Activated B cell treated with CpG ODN at 0.5 μM for 24 hours (primary cell): ENCODE results near the gene ZNF547. TPM values are rescaled to one million over a fixed set of nuclear protein-coding genes. Genes with fewer than 3 reads are reported as not detected.

Source experiments
- ATAC-seq: fragments of 200-7000 bp; cut with Tn5 transposase; one replicate; pipeline ENCODE4 v1.10.0; 2021; ENCODE audit warnings: low read depth, mild to moderate bottlenecking, moderate library complexity
- CTCF ChIA-PET: fragments of 350-600 bp; sonication (Branson Sonifier 250); formaldehyde crosslinking; loops from one replicate; lab custom pipeline; 2021; ENCODE audit warnings: antibody characterized with exemption; lab: Charles Lee
- POLR2A ChIA-PET: fragments of 350-600 bp; sonication (Branson Sonifier 250); formaldehyde crosslinking; loops from one replicate; lab custom pipeline; 2021; ENCODE audit warnings: antibody characterized with exemption; lab: Charles Lee
- DNase-seq: peaks from one replicate; pipeline ENCODE4 v3.0.0; 2022
- H3K27ac Mint-ChIP-seq: one replicate; pipeline ENCODE4 v1.8.0; 2020; ENCODE audit warnings: mixed read lengths
- H3K27me3 Mint-ChIP-seq: one replicate; pipeline ENCODE4 v1.8.0; 2021; ENCODE audit warnings: mixed read lengths
- H3K36me3 Mint-ChIP-seq: one replicate; pipeline ENCODE4 v1.8.0; 2021; ENCODE audit warnings: low read depth, mixed read lengths
- H3K4me1 Mint-ChIP-seq: one replicate; pipeline ENCODE4 v1.8.0; 2021; ENCODE audit warnings: mixed read lengths
- H3K4me3 Mint-ChIP-seq: one replicate; pipeline ENCODE4 v1.8.0; 2020; ENCODE audit warnings: mild to moderate bottlenecking, mixed read lengths
- H3K9me3 Mint-ChIP-seq: one replicate; pipeline ENCODE4 v1.8.0; 2020; ENCODE audit warnings: mixed read lengths
- CTCF ChIP-seq: fragments of 200-600 bp; IDR thresholded peaks from one replicate; pipeline ENCODE4 v1.8.0; 2022; ENCODE audit warnings: antibody characterized with exemption, mild to moderate bottlenecking
- intact Hi-C: fragments of 100-400 bp; cut with micrococcal nuclease; formaldehyde crosslinking; loops from one replicate; pipeline ENCODE4 v1.15.1; 2024
- total RNA-seq: library from RNA; stranded (reverse); gene quantifications from 2 replicates; pipeline ENCODE4 v1.2.3, GENCODE V29; 2022

ZNF547 gene
- total RNA-seq, 1 donor from 2014 or later = 6.3 TPM

- Mint-ChIP-seq H3K9me3 (peaks cover 10% of the 10 kb centered on the region), H3K4me3 (no peak overlapping the region), H3K4me1 (no peaks in the 10 kb centered on the region), H3K27me3 (no peaks in the 10 kb centered on the region), H3K36me3 (peaks cover 32% of the 10 kb centered on the region), H3K27ac (no peak overlapping the region)
- no peak for DNase-seq
- no peak for ATAC-seq
- no peak for TF ChIP-seq CTCF
- ChIA-PET CTCF (no interaction called here), POLR2A (no interaction called here)
- intact Hi-C loops = no loop called here
Observed at GRCh38 chr19:57334191-57334590, 29.2 kb upstream of the ZNF547 start.

- Mint-ChIP-seq H3K27ac (no peak overlapping the region), H3K4me3 (no peak overlapping the region), H3K9me3 (peaks cover 2% of the 10 kb centered on the region), H3K27me3 (no peaks in the 10 kb centered on the region), H3K4me1 (no peaks in the 10 kb centered on the region), H3K36me3 (peaks cover 4% of the 10 kb centered on the region)
- DNase-seq (no peak), ATAC-seq (no peak)
- intact Hi-C loops = no loop called here
- CTCF ChIA-PET = interaction anchor here (0.7 kb wide), 1 partner anchor 53 kb away, joined by 3 read pairs; no protein-coding TSS in a partner anchor
- no peak for TF ChIP-seq CTCF
- POLR2A ChIA-PET = no interaction called here
Observed at GRCh38 chr19:57338877-57339276, 24.5 kb upstream of the ZNF547 start.

DNA sequence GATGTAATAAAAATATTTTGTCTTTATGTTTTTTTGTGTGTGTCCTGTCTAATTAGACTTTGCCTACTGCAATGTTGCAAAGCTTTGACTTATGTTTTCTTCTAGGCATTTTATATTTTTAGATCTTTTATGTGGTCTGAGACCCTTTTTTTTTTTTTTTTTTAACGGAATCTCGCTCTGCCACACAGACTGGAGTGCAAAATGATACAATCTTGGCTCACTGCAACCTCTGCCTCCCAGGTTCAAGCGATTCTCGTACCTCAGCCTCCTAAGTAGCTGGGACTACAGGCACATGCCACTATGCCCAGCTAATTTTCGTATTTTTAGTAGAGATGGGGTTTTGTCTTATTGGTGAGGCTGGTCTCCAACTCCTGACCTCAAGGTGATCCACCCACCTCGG is 20.8 kb upstream of the ZNF547 start:
- no peak overlapping the region for H3K4me3 Mint-ChIP-seq

GRCh38 chr19:57348136-57348535 is 15.2 kb upstream of the ZNF547 start:
- no peak for DNase-seq
- Mint-ChIP-seq H3K36me3 (peaks cover 21% of the 10 kb centered on the region), H3K4me3 (no peak overlapping the region), H3K27ac (no peak overlapping the region), H3K27me3 (peaks cover 3% of the 10 kb centered on the region), H3K4me1 (peaks cover 29% of the 10 kb centered on the region), H3K9me3 (peaks cover 4% of the 10 kb centered on the region)
- no peak for TF ChIP-seq CTCF
- no peak for ATAC-seq
- POLR2A ChIA-PET = interaction anchor here (0.6 to 0.7 kb wide), 2 partner anchors 50 to 873 kb away, joined by 3 to 9 read pairs; no protein-coding TSS in a partner anchor
- intact Hi-C loops = no loop called here
- CTCF ChIA-PET = no interaction called here

More for the DNA sequence above, 20.8 kb upstream of the ZNF547 start:
- no peak for TF ChIP-seq CTCF
- Mint-ChIP-seq H3K36me3 (no peaks in the 10 kb centered on the region), H3K4me1 (no peaks in the 10 kb centered on the region), H3K27me3 (peaks cover 3% of the 10 kb centered on the region), H3K9me3 (peaks cover 2% of the 10 kb centered on the region), H3K27ac (no peak overlapping the region)
- ChIA-PET CTCF (no interaction called here), POLR2A (interaction anchor here (0.6 kb wide), 1 partner anchor 660 kb away, joined by 4 read pairs; no protein-coding TSS in a partner anchor)
- no peak for ATAC-seq
- intact Hi-C loops = no loop called here
- DNase-seq = no peak

DNA sequence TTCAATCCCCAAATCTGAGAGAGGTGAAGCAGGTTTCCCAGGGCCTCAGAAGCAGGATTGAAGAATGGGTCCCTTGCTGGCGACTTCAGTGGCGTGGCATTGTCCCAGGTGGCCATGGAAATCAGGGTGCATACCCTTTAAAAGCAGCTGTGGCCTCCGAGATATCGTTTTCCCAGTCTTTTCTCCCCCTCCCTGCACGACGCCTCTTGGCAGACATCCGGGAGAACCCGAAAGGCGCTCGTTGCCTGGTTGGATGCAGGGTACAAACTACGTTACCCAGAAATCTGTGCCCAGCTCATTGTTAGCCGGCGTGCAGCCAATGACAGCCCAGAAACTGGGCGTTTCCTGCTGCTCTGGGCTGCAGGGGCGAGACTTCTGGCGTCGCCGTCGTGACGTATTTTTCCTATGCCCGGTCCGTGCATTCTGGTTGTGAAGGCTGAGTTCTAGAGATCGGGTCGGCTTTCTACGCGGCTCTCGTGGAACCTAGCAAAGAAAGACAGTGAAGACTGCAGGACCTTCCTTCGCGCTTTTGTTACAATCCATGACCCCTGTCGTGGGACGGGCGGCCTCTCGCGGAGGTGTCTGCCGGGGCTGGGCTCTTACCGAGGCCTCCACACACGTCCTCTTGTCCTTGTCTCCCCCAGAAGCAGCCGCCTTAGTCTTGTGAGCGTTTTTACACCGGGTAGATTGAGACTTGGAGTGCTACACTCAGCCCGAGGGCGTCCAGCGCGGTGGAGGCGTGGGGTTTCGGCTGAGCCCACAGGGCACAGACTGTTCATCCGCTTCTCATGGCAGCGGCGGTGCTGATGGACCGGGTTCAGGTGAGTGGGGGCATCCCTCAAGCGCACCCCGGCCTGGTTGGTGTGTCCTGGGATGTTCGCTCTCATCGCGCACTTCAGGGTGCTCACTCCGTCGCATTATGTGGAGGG is 12.2 kb upstream of the ZNF547 start, which contains the start of gene ZNF304:
ZNF304 (plus strand) TSS at position 395 of the 929 bp plus-strand sequence; CDS start at position 789, 394 bp downstream.
- ATAC-seq = peak; percentile 100
- TF ChIP-seq CTCF = no peak
- DNase-seq = peak; percentile 66
- Mint-ChIP-seq H3K4me3 (peak within 1 kb of the TSS; percentile 94), H3K27ac (peak within 1 kb of the TSS; percentile 78), H3K9me3 (peaks cover 12% of the 10 kb centered on the region), H3K27me3 (peaks cover 3% of the 10 kb centered on the region), H3K36me3 (peaks cover 51% of the 10 kb centered on the region), H3K4me1 (peaks cover 33% of the 10 kb centered on the region)
- ChIA-PET CTCF (no interaction called here), POLR2A (interaction anchor here (0.5 to 1.8 kb wide), 9 partner anchors 12 to 586 kb away, joined by 3 to 17 read pairs (median 5); partner anchors contain the start of genes TRAPPC2B, ZNF264, ZNF543 and ZNF547)
- intact Hi-C loops = loop anchor here (1.0 to 5.0 kb wide), 5 partner anchors 12 to 111 kb away; partner anchors contain the start of genes TRAPPC2B, ZNF460, ZNF543 and ZNF547
